SU-DHL-6 (cell line): ENCODE results near the gene CDKN3.

Source experiments
- H2AFZ ChIP-seq: fragments of 200-600 bp; sonication (generic); 2 replicates; pipeline ENCODE4 v1.6.1; 2014; ENCODE audit warnings: low read depth, mild to moderate bottlenecking, moderate library complexity, mixed read lengths, antibody characterized with exemption, low read length; ENCODE audit not compliant: severe bottlenecking
- H3F3A ChIP-seq: fragments of 200-600 bp; shearing (Covaris generic); 2 replicates; pipeline ENCODE4 v1.6.0; 2016; ENCODE audit warnings: antibody characterized with exemption, mild to moderate bottlenecking; ENCODE audit not compliant: insufficient read depth
- H3K27ac ChIP-seq: fragments of 200-600 bp; sonication (generic); 2 replicates; pipeline ENCODE4 v1.5.1; 2016; ENCODE audit warnings: low read depth, mild to moderate bottlenecking, low read length, moderate library complexity, mixed read lengths
- H3K27me3 ChIP-seq: fragments of 200-600 bp; sonication (generic), shearing (Covaris generic); 2 replicates; pipeline ENCODE4 v1.6.0; 2014; ENCODE audit warnings: mild to moderate bottlenecking, low read length
- H3K36me3 ChIP-seq: fragments of 200-600 bp; sonication (generic); 2 replicates; pipeline ENCODE4 v1.6.1; 2014; ENCODE audit warnings: mild to moderate bottlenecking, low read length, mixed read lengths
- H3K4me2 ChIP-seq: fragments of 300-600, 200-600 bp; shearing (Covaris generic), sonication (generic); 2 replicates; pipeline ENCODE4 v1.6.0; 2014; ENCODE audit warnings: low read length, low read depth, mild to moderate bottlenecking; ENCODE audit not compliant: poor library complexity, severe bottlenecking
- H3K4me3 ChIP-seq: fragments of 200-600 bp; sonication (generic); 2 replicates; pipeline ENCODE4 v1.5.1; 2014; ENCODE audit warnings: antibody characterized with exemption, low read length, mild to moderate bottlenecking, mixed read lengths; ENCODE audit not compliant: insufficient read depth, poor library complexity, severe bottlenecking
- H3K79me2 ChIP-seq: fragments of 200-600 bp; sonication (generic); 2 replicates; pipeline ENCODE4 v1.6.1; 2014; ENCODE audit warnings: mild to moderate bottlenecking, low read length, moderate library complexity; ENCODE audit not compliant: insufficient read depth
- H3K9ac ChIP-seq: fragments of 200-600 bp; sonication (generic); 2 replicates; pipeline ENCODE4 v1.7.0; 2014; ENCODE audit warnings: mild to moderate bottlenecking, low read length
- H3K9me2 ChIP-seq: fragments of 200-600 bp; sonication (generic); replicated peaks from 2 replicates; pipeline ENCODE4 v1.6.1; 2014; ENCODE audit warnings: low read length; ENCODE audit not compliant: insufficient read depth
- H3K9me3 ChIP-seq: fragments of 200-600 bp; sonication (generic); 2 replicates; pipeline ENCODE4 v1.6.1; 2014; ENCODE audit warnings: low read length, mixed read lengths; ENCODE audit not compliant: insufficient read depth
- H4K20me1 ChIP-seq: fragments of 200-600 bp; sonication (generic); 2 replicates; pipeline ENCODE4 v1.6.1; 2014; ENCODE audit warnings: low read depth, mild to moderate bottlenecking, antibody characterized with exemption, low read length, moderate library complexity, mixed read lengths
- CTCF ChIP-seq: fragments of 200-600 bp; sonication (generic); IDR thresholded peaks from one replicate; pipeline ENCODE4 v1.5.1; 2017; ENCODE audit warnings: antibody characterized with exemption, mild to moderate bottlenecking, low read length, moderate library complexity; ENCODE audit not compliant: insufficient read depth, poor library complexity, severe bottlenecking
- EZH2phosphoT487 ChIP-seq: fragments of 200-600 bp; sonication (generic), shearing (Covaris generic); conservative IDR thresholded peaks from 2 replicates; pipeline ENCODE4 v1.6.1; 2018; ENCODE audit warnings: mild to moderate bottlenecking, antibody characterized with exemption, low read length, moderate library complexity, mixed read lengths

CDKN3 gene

GRCh38 chr14:54353266-54353665 is 43.5 kb upstream of the CDKN3 start:
- no peak overlapping the region for H3K27ac ChIP-seq
- H4K20me1 ChIP-seq, result no peaks in the 10 kb centered on the region
- H3K36me3 ChIP-seq, result no peaks in the 10 kb centered on the region
- H3K79me2 ChIP-seq, result no peaks in the 10 kb centered on the region
- H2AFZ ChIP-seq, result no peak overlapping the region
- H3K9ac ChIP-seq, result no peak overlapping the region
- H3K4me2 ChIP-seq, result no peak overlapping the region
- H3K4me3 ChIP-seq, result no peak overlapping the region
- H3K9me2 ChIP-seq, result no peaks in the 10 kb centered on the region
- TF ChIP-seq EZH2phosphoT487 (no peak), CTCF (no peak)
- no peaks in the 10 kb centered on the region for H3K27me3 ChIP-seq
- no peaks in the 10 kb centered on the region for H3K9me3 ChIP-seq
- no peaks in the 10 kb centered on the region for H3F3A ChIP-seq

- H3K27me3 ChIP-seq, result no peaks in the 10 kb centered on the region
Observed at GRCh38 chr14:54353694-54354093, 43.1 kb upstream of the CDKN3 start.

GRCh38 chr14:54354096-54354495 is 42.7 kb upstream of the CDKN3 start:
- no peaks in the 10 kb centered on the region for H3K79me2 ChIP-seq
- H3K27ac ChIP-seq, result no peak overlapping the region
- H3K4me3 ChIP-seq, result no peak overlapping the region
- TF ChIP-seq EZH2phosphoT487 (no peak), CTCF (no peak)
- no peaks in the 10 kb centered on the region for H3K27me3 ChIP-seq
- H3K4me2 ChIP-seq, result no peak overlapping the region
- no peak overlapping the region for H2AFZ ChIP-seq
- H4K20me1 ChIP-seq, result no peaks in the 10 kb centered on the region
- H3K9me3 ChIP-seq, result no peaks in the 10 kb centered on the region
- no peaks in the 10 kb centered on the region for H3K9me2 ChIP-seq
- H3K9ac ChIP-seq, result no peak overlapping the region
- no peaks in the 10 kb centered on the region for H3F3A ChIP-seq
- no peaks in the 10 kb centered on the region for H3K36me3 ChIP-seq

More at GRCh38 chr14:54353694-54354093, 43.1 kb upstream of the CDKN3 start:
- Histone ChIP-seq H3K4me3 (no peak overlapping the region), H2AFZ (no peak overlapping the region), H3K9me2 (no peaks in the 10 kb centered on the region), H3K27ac (no peak overlapping the region), H3K36me3 (no peaks in the 10 kb centered on the region), H3K4me2 (no peak overlapping the region), H3K9ac (no peak overlapping the region), H3K9me3 (no peaks in the 10 kb centered on the region), H3K79me2 (no peaks in the 10 kb centered on the region), H3F3A (no peaks in the 10 kb centered on the region), H4K20me1 (no peaks in the 10 kb centered on the region)
- TF ChIP-seq CTCF (no peak), EZH2phosphoT487 (no peak)
